Retinal pigment epithelial cell (primary cell): ENCODE data around the gene ISX.

ENCODE experiments used
- DNase-seq: peaks from one replicate; pipeline ENCODE4 v3.0.0-alpha.2; 2010; ENCODE audit warnings: low read depth
- H3K4me3 ChIP-seq: 2 replicates; pipeline ENCODE4 v1.5.1; 2011; ENCODE audit warnings: mild to moderate bottlenecking, low read length, control low read depth, moderate library complexity
- TF ChIP-seq, protein P1 (sequence below): conservative IDR thresholded peaks from 2 replicates; pipeline ENCODE4 v1.5.1; 2011; ENCODE audit warnings: low read depth, low read length, control low read depth, inconsistent platforms

ISX gene

DNA sequence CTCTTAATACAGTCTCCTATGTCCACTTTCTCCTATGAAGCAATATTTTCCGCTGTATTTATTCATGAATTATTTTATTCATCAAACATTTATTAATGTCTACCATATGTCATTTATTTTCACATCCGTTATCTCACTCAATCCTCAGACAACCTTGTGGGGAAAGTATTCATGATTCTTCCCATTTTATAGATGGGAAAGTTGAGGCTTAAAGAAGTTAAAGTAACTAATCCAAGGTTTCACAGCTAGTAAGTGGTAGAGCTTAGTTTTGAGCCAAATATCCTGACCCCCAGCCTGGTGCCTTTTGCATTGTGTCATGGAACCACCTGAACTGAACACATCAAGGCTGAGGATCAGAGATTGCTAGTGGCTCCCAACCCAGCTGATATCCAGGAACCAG is 66.6 kb downstream of the ISX start:
- TF ChIP-seq, protein P1, sequence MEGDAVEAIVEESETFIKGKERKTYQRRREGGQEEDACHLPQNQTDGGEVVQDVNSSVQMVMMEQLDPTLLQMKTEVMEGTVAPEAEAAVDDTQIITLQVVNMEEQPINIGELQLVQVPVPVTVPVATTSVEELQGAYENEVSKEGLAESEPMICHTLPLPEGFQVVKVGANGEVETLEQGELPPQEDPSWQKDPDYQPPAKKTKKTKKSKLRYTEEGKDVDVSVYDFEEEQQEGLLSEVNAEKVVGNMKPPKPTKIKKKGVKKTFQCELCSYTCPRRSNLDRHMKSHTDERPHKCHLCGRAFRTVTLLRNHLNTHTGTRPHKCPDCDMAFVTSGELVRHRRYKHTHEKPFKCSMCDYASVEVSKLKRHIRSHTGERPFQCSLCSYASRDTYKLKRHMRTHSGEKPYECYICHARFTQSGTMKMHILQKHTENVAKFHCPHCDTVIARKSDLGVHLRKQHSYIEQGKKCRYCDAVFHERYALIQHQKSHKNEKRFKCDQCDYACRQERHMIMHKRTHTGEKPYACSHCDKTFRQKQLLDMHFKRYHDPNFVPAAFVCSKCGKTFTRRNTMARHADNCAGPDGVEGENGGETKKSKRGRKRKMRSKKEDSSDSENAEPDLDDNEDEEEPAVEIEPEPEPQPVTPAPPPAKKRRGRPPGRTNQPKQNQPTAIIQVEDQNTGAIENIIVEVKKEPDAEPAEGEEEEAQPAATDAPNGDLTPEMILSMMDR = no peak
- H3K4me3 ChIP-seq = no peak overlapping the region
- DNase-seq = no peak

DNA sequence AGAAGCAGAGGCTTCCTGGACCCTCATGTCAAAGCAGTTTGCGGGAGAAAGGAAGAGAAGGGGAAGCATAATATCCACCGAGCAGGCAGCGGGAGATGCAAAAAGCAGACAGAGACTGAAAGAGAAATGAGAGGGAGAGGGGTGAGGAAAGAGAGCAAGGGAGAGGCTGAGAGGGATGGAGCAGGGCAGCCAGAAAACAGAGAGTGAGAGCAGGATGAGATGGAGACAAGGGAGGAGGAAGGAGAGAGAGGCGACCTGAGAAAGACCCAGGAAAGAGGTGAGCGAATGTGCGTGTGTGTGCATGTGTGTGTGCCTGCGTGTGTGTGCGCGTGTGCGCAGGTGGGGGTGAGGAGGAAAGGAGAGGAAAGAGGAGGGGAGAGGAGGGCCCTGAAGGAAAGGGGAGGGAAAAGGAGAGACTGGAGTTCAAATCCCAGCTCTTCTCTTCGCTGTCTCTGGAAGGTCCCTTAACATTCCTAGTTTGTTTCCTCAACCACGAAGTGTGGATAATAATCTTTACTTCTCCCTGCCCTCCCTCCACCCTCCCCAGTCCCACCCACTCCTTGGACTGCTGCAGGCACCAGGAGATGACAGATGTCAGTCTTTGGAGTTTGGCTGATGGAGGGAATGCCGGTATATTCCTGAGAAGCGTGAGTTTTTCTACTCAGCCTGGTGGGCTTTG is 67.9 kb downstream of the ISX start:
- H3K4me3 ChIP-seq = no peak overlapping the region
- no peak for DNase-seq
- TF ChIP-seq, protein P1 = no peak

DNA sequence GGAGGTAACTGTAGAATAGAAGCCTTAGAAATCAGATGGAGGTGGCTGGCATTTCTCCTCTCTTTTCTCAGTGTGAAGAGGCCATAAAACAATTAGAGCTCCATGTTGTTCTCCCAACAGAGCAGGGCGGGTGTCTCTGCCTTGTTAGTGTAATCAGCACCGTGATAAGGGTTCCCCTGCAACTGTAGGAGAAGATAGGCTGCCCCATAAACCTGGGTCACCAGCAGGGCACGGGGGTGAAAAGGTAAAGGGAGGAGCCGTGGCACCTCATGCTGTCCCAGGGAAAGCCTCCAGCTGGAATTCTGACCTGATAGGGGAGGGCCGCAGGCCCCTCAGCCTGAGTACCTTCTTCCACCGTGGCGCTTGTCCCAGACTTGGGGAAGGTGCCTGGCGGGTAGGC is 68.7 kb downstream of the ISX start:
- DNase-seq = no peak
- H3K4me3 ChIP-seq = no peak overlapping the region
- TF ChIP-seq, protein P1 = no peak

DNA sequence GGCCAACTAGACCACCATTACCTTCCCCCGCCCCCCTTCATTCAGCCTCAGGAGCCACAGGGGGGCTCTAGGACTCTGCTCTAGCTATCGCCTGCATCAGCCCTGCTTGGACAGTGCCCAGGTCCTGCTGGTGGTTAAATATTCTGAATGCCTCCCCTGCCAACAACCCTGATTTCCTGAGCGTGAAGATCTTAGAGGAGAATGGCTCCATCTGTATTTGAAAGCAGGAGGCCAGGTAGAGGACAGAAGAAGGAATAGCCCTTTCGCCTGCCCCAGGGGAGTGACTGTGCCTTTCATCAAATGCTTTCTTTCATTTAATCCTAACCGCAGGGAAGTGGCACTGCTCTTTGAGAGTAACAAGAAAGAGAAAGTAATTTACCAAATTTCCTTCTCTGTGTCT is 69.2 kb downstream of the ISX start:
- no peak for DNase-seq
- TF ChIP-seq, protein P1 = no peak
- no peak overlapping the region for H3K4me3 ChIP-seq
